ENCODE results near the gene CDK10.

Gene CDK10

DNA sequence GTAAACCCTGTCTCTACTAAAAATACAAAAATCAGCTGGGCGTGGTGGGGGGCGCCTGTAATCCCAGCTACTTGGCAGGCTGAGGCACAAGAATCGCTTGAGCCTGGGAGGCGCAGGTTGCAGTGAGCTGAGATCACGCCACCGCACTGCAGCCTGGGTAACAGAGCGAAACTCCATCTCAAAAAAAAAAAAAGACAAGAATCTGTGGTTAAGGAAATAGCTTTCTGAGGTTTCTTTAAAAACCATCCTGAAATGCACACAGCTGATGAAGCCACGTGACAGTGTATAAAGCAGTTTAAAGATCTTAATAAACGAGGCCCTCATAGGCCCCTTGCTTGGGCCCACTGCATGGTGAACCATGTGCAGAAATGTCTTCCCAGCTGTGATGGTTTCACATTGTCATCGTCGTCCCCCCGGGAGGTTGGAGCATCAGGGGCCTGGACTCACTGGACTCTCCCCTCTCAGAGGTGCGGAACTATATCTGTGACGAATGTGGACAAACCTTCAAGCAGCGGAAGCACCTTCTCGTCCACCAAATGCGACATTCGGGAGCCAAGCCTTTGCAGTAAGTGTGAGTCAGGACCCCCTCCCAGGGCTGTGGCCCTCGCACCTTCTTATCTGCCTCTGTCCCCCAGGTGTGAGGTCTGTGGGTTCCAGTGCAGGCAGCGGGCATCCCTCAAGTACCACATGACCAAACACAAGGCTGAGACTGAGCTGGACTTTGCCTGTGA, 51.0 kb downstream of the CDK10 start:
- DNase-seq = no peak
- Mint-ChIP-seq H3K27me3 (ENCODE audit: low read depth, poor library complexity) (no peaks in the 10 kb centered on the region), H3K4me3 (no peak overlapping the region), H3K9me3 (no peaks in the 10 kb centered on the region), H3K4me1 (no peaks in the 10 kb centered on the region), H3K36me3 (ENCODE audit: low read depth) (peaks cover 68% of the 10 kb centered on the region), H3K27ac (peak overlapping the region; percentile 66)
- TF ChIP-seq, protein P1, sequence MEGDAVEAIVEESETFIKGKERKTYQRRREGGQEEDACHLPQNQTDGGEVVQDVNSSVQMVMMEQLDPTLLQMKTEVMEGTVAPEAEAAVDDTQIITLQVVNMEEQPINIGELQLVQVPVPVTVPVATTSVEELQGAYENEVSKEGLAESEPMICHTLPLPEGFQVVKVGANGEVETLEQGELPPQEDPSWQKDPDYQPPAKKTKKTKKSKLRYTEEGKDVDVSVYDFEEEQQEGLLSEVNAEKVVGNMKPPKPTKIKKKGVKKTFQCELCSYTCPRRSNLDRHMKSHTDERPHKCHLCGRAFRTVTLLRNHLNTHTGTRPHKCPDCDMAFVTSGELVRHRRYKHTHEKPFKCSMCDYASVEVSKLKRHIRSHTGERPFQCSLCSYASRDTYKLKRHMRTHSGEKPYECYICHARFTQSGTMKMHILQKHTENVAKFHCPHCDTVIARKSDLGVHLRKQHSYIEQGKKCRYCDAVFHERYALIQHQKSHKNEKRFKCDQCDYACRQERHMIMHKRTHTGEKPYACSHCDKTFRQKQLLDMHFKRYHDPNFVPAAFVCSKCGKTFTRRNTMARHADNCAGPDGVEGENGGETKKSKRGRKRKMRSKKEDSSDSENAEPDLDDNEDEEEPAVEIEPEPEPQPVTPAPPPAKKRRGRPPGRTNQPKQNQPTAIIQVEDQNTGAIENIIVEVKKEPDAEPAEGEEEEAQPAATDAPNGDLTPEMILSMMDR (IDR thresholded peaks at IDR 0.05) = no peak

- TF ChIP-seq, protein P1 (IDR thresholded peaks at IDR 0.05) = no peak
Observed at GRCh38 chr16:89738072-89738377, 51.5 kb downstream of the CDK10 start.

GRCh38 chr16:89738538-89739317, 52.2 kb downstream of the CDK10 start:
- H3K36me3 Mint-ChIP-seq (ENCODE audit: low read depth) = peaks cover 64% of the 10 kb centered on the region
- H3K27me3 Mint-ChIP-seq (ENCODE audit: low read depth, poor library complexity) = no peaks in the 10 kb centered on the region
- H3K4me3 Mint-ChIP-seq = no peak overlapping the region
- no peak for DNase-seq
- TF ChIP-seq, protein P1 (IDR thresholded peaks at IDR 0.05) = no peak
- peak overlapping the region; percentile 69 for H3K27ac Mint-ChIP-seq
- H3K9me3 Mint-ChIP-seq = no peaks in the 10 kb centered on the region
- no peaks in the 10 kb centered on the region for H3K4me1 Mint-ChIP-seq

More at GRCh38 chr16:89738072-89738377, 51.5 kb downstream of the CDK10 start:
- H3K27ac Mint-ChIP-seq = no peak overlapping the region
- no peaks in the 10 kb centered on the region for H3K9me3 Mint-ChIP-seq
- no peak for DNase-seq
- peaks cover 67% of the 10 kb centered on the region for H3K36me3 Mint-ChIP-seq (ENCODE audit: low read depth)
- H3K4me3 Mint-ChIP-seq = no peak overlapping the region
- no peaks in the 10 kb centered on the region for H3K27me3 Mint-ChIP-seq (ENCODE audit: low read depth, poor library complexity)
- no peaks in the 10 kb centered on the region for H3K4me1 Mint-ChIP-seq

- no peak for DNase-seq
- Mint-ChIP-seq H3K4me1 (no peaks in the 10 kb centered on the region), H3K27ac (no peak overlapping the region), H3K4me3 (no peak overlapping the region), H3K9me3 (no peaks in the 10 kb centered on the region), H3K36me3 (ENCODE audit: low read depth) (peaks cover 60% of the 10 kb centered on the region), H3K27me3 (ENCODE audit: low read depth, poor library complexity) (no peaks in the 10 kb centered on the region)
- TF ChIP-seq, protein P1 (IDR thresholded peaks at IDR 0.05) = no peak
Observed at GRCh38 chr16:89739383-89739782, 52.9 kb downstream of the CDK10 start.

DNA sequence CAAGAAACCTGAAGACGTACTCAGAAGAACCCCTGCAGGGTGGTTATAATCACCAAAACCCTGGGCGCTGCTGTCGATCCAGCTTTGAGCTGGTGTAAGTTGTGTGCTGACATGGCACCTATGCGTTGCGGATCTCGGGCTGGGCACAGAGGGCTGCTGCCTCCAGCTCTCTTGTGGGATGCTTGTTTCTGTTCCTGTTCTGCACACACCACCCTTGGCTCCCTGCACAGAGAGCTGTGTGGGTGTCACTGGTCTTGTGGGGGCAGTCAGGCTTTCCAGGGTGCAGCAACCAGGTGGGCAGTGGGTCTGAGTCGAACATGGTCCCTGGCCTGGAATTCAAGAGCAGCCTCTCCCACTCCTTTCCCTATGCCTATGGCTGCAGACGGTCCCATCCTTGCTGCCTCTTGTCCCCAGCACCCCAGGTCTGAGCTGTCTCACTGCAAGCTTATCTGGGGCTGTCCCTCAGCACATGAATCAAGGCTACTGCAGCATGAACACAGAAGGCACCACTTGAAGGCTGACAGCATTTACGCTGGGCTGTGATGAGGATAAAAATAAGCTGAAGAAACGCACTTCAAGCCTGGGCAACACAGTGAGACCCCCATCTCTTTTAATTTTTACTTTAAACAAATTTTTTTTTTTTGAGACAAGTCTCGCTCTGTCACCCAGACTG, 55.0 kb downstream of the CDK10 start:
- TF ChIP-seq, protein P1 (IDR thresholded peaks at IDR 0.05) = no peak
- Mint-ChIP-seq H3K9me3 (no peaks in the 10 kb centered on the region), H3K4me3 (no peak overlapping the region), H3K4me1 (no peaks in the 10 kb centered on the region), H3K27me3 (ENCODE audit: low read depth, poor library complexity) (no peaks in the 10 kb centered on the region), H3K27ac (peak overlapping the region; percentile 39), H3K36me3 (ENCODE audit: low read depth) (peaks cover 50% of the 10 kb centered on the region)
- DNase-seq = no peak
